Endometrial microvascular endothelial cells (primary cell): ENCODE results near the gene ABR. TPM values are rescaled to one million over a fixed set of nuclear protein-coding genes. Genes with fewer than 3 reads are reported as not detected.

ENCODE experiments used
- in situ Hi-C: cut with HindIII; loops from 2 replicates; pipeline ENCODE4 v1.10.0; 2017; ENCODE audit warnings: low sequenced_read_pairs, low pct_unique_long_range_greater_than_20kb; ENCODE audit errors: inconsistent ontology term
- total RNA-seq: library from RNA; depleted of rRNA; stranded (reverse); fragments of >200 nt; gene quantifications from one replicate; pipeline ENCODE4 v1.2.3, GENCODE V29; 2015; ENCODE audit errors: inconsistent ontology term

ABR gene
- 63.0 TPM for total RNA-seq

GRCh38 chr17:1179818-1180742 is at the start of gene ABR:
TSS of gene ABR (minus strand) at chr17:1179981. CDS start at chr17:1179727, 254 bp downstream.
- in situ Hi-C loops, result no loop called here

GRCh38 chr17:1229349-1229899 is 49.6 kb upstream of the ABR start:
- in situ Hi-C loops, result no loop called here

- in situ Hi-C loops, result no loop called here
Measured at GRCh38 chr17:1228781-1229348, 49.1 kb upstream of the ABR start.

GRCh38 chr17:1227917-1228780 is 48.4 kb upstream of the ABR start:
- in situ Hi-C loops, result no loop called here

- in situ Hi-C loops, result no loop called here
Measured at GRCh38 chr17:1227365-1227764, 47.6 kb upstream of the ABR start.

GRCh38 chr17:1226308-1226707 is 46.5 kb upstream of the ABR start:
- in situ Hi-C loops, result no loop called here

GRCh38 chr17:1224330-1224729 is 44.5 kb upstream of the ABR start:
- in situ Hi-C loops, result no loop called here

GRCh38 chr17:1223662-1224061 is 43.9 kb upstream of the ABR start:
- in situ Hi-C loops, result no loop called here

GRCh38 chr17:1222321-1222720 is 42.5 kb upstream of the ABR start:
- in situ Hi-C loops, result no loop called here

- in situ Hi-C loops, result no loop called here
Measured at GRCh38 chr17:1221209-1221608, 41.4 kb upstream of the ABR start.

GRCh38 chr17:1220346-1220745 is 40.6 kb upstream of the ABR start:
- in situ Hi-C loops, result no loop called here

- in situ Hi-C loops, result no loop called here
Measured at GRCh38 chr17:1217089-1217385, 37.3 kb upstream of the ABR start.

GRCh38 chr17:1216217-1217088 is 36.7 kb upstream of the ABR start:
- in situ Hi-C loops, result no loop called here

- in situ Hi-C loops, result no loop called here
Measured at GRCh38 chr17:1212946-1213345, 33.2 kb upstream of the ABR start.

GRCh38 chr17:1211287-1211686 is 31.5 kb upstream of the ABR start:
- in situ Hi-C loops, result no loop called here

GRCh38 chr17:1208966-1209365 is 29.2 kb upstream of the ABR start:
- in situ Hi-C loops, result no loop called here

GRCh38 chr17:1206026-1206777 is 26.4 kb upstream of the ABR start:
- in situ Hi-C loops, result no loop called here

GRCh38 chr17:1203967-1204291 is 24.1 kb upstream of the ABR start:
- in situ Hi-C loops, result no loop called here
